Muscle of arm (tissue), 14 donors: ENCODE measurements around the gene OR51D1. TPM values are rescaled to one million over a fixed set of nuclear protein-coding genes. Genes with fewer than 3 reads are reported as not detected.

ENCODE experiments used
- DNase-seq: peaks from one replicate; pipeline ENCODE4 v3.0.0-alpha.2; 2013
- long read RNA-seq, 11 donors: transcript quantifications; one replicate each; lab custom pipeline, GENCODE V29; 2026
- polyA plus RNA-seq, 12 donors: library from polyadenylated mRNA; unstranded; fragments of 120-200 nt; gene quantifications; one replicate each; pipeline ENCODE4 v1.2.1, GENCODE V29; 2013; ENCODE audit not compliant: insufficient read length in 12 of 12

The OR51D1 gene
- not detected for polyA plus RNA-seq
- long read RNA-seq, donor 1, result 0 reads
- long read RNA-seq, donor 2, result 0 reads
- long read RNA-seq, donor 3, result 0 reads
- long read RNA-seq, donor 4, result 0 reads
- long read RNA-seq, donor 5, result 0 reads
- long read RNA-seq, donor 6, result 0 reads
- long read RNA-seq, donor 7, result 0 reads
- long read RNA-seq, donor 8, result 0 reads
- long read RNA-seq, donor 9, result 0 reads
- long read RNA-seq, donor 10, result 0 reads
- long read RNA-seq, donor 11, result 0 reads

GRCh38 chr11:4636962-4637661 lies at the start of gene OR51D1:
Gene OR51D1, plus strand, starts transcription at chr11:4637477. Its CDS starts 2,314 bp downstream, at chr11:4639791.
- peak; percentile 60 for DNase-seq

GRCh38 chr11:4589017-4589416 lies 48.3 kb upstream of the OR51D1 start:
- DNase-seq, result no peak

DNA sequence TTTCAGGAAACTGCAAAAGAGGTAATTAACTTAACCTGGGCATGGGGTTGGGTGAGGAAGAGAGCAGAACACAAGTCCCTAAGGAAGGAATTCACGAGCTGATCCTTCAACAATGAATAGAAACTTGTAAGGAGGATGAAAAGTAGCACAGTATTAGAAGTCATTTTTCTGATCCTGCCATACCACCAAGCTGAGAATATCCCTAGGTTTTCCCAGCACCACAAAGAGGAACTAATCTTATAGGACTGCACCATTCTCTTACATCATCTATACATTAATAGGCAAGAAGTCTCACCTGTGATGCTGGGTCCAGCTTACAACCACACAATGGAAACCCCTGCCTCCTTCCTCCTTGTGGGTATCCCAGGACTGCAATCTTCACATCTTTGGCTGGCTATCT lies 43.5 kb upstream of the OR51D1 start, which contains the start of gene OR52I1:
Gene OR52I1 (plus strand): TSS at position 301 of the 400 bp plus-strand sequence. CDS start 0 bp downstream, at position 301.
- no peak for DNase-seq

DNA sequence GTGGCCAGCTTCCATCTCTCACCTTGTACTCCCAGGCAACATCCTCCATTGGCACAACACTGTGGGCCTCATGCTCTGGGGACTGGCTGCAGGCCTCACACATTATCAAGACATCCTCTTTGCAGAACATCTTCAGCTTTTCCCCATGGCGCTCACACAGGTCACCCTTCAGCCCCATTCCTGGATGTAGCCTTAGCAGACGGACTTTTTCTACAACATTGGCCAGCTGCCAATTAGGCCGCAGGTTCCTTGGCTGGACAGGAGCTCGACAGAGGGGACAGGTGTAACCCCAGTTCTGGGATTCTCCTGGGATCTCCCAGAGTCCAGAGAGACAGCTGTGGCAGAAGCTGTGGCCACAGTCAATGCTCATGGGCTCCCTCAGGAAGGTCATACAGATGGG lies 32.2 kb upstream of the OR51D1 start:
- no peak for DNase-seq

DNA sequence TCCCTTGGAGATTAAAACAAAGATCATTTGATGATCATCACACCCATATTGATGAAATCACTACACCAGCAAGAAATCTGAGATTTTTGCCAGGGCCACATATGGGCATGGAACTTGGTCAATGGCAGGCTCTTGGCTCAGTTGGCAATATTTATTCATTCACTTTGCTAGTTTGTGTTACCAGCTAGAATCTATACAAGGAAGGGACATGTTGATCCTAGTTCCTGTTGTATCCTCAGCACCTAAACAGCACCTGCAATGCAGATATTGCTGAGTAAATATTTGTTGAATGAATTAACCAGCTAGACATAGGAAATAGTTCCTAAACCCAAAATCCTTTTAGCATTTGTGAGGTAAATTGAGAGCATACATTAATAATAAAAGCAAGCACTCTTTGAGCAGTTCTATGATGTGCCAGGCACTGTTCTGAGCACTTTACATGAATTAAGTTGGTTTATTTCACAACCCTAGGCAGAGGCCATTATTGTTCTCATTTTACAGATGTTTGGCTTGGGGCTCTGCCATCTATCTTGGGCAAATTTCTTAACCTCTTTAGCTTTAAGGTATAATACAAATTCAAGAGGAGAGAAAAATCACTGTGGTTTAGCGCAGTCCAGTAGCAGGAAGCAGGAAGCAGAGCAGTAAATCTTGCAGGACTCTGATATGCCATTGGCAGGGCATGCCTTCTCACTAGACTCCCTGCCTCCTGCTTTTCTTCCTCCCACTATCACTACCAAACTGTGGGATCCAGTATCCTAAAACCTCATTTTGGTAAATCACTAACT lies 30.9 kb upstream of the OR51D1 start:
- DNase-seq, result no peak

- DNase-seq, result peak; percentile 4
Measured at GRCh38 chr11:4607096-4607495, 30.2 kb upstream of the OR51D1 start.

GRCh38 chr11:4607781-4608666 lies 29.3 kb upstream of the OR51D1 start, which contains the start of gene TRIM68:
Gene TRIM68, minus strand, starts transcription at chr11:4608231. Its CDS starts 2,727 bp downstream, at chr11:4605504.
- peak; percentile 93 for DNase-seq

DNA sequence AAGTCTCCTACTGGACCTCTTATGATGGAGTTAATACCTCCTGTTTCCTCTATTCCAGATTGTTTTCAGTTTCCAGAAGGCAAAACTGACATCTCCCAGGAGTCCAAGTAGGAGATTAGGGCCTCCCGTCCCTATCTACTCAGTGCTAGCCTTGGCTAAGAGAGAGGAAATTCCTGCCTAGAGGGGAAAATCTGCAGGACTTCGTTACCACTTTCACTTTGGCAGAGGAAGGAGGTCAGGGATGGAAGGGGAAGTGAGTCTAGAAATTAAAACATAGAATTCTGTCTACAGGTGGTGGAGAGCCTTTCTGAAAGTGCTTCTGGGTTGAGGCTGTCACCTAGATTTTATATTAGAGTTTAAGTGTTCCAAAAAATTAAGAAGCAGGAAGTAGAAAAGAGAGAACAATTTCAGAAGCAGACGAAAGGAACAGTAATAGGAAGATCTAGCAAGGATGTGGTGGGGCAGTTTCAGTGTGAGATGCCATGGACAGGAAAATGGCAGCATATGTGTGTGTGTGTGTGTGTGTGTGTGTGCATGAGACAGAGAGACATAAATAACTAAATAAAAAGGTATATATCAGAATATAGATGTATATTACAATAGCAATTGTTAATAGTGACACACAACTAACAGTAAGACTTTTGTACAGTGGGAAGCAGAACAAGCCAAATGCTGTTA lies 26.9 kb upstream of the OR51D1 start:
- no peak for DNase-seq

GRCh38 chr11:4611986-4612385 lies 25.3 kb upstream of the OR51D1 start:
- DNase-seq, result no peak

DNA sequence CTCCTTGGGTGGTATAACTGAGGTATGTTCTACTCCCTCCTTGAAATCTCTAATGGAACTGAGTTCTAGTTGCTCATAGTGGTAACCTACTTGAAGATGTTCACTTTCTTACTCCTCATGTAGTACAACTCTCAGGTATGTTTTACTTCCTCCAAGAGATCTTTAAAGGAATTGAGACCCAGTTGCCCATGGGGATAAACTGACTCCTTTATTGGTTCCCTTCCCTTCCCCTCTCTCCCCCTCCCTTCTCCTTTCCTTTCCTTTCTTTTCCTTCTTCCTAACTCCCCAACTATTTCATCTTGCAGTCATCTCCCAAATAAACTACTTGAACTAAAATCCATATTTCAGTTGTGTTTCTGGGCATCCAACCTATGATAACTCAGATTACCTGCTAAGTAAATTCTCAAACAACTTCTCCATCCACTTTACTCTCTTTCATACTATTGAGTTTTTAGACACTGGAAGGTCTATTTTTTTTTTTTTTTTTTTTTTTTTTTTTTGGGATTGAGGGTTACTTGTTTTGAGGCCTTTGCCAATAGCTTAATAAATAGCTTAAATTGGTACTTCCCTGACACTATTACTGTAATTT lies 21.3 kb upstream of the OR51D1 start:
- DNase-seq, result no peak

DNA sequence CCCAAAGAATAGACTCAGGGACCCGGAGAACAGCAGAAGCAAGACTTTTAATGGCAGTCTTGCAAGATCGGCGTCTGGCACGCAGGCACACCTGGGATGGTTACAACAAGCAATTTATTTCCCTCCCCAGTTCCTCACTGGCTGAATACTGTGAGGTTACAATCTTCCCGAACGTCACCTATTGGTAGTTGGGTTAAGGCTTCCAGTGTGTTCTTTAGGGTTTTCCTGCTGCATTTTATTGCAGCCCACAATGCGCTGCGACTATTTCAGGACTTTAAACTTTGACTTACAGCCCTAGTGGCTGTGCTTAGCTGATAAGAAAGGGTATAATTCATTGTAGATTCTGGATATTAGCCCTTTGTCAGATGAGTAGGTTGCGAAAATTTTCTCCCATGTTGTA lies 17.8 kb upstream of the OR51D1 start:
- no peak for DNase-seq

DNA sequence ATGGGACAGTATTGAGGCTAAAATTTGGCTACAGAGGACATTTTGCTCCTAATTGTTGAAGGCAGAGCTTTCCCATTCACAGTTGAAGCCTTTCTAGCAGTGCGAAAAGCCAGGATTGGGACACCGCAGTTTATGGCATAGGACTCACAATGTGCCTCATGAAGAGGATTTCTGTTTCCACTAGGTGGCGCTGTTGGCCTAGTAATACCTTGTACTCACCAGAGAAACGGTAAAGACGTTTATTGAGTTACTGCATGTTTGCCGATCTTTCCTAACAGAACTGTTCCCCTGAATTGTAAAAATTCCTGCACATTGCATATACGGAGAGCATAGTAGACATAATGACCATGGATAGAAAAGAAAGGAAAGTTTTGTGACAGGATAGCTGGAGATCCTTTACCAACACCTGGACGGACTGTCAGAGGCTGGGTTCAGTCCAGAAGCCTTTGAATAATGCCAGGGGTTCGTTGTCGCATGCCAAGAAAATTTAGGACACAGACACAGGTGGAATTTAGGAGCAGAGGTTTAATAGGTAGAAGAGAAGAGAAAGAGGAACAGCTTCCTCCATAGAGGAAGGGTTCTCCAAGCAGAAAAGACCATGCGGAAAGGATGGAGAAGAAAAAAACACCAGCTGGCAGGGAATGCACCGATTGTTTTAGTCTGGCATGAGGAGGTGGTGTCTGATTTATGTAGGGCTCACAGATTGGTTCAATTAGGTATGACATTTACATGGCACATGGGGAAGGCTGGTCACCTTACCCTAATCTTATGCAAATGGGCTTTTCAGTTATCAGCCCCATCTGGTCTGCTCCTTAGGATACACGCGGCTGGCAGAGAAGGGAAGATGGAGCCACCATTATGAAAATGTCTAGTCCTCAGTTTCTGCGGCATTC lies 10.8 kb upstream of the OR51D1 start:
- DNase-seq, result no peak

- no peak for DNase-seq
Measured at GRCh38 chr11:4636136-4636535, 1.1 kb upstream of the OR51D1 start.

- no peak for DNase-seq
Measured at GRCh38 chr11:4637662-4638047, 378 bp downstream of the OR51D1 start.

- DNase-seq, result no peak
Measured at GRCh38 chr11:4639931-4640330, 2.7 kb downstream of the OR51D1 start.

DNA sequence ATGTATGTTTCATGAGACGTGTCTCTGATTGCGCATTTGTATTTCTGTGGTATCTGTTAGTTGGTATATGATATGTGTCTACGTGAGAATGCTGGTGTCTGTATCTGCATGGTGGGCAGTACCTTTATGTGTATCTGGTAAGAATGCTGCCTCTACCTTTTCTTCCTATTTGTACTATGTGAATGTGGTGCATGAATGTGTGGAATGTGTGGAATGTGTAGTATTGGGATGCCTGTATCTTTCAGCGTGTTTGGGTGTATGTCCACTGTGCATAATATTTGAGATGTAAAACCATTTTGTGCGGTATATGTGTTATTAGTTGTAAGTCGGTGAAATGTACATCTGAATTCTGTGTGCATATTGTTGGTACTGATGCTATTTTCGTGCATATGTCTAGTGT lies 4.2 kb downstream of the OR51D1 start:
- no peak for DNase-seq

DNA sequence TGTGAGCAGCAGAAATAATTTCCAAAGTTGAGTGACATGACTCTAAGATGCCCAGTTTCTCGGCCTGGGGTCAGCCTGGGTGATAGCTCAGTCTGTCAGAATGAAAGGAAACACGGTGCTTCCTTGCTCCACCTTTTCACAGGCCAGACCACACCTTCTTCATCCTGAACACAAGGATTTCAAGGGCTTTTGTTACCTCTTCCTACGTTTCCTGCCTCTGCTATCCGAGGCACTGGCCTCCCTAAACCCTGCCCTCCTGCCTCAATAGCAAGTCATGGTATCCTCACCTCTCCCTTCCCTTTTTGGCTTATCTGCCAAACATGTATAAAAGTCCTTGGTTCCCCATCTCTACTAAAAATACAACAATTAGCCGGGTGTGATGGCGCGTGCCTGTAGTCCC lies 4.8 kb downstream of the OR51D1 start:
- no peak for DNase-seq

GRCh38 chr11:4643076-4643475 lies 5.8 kb downstream of the OR51D1 start:
- DNase-seq, result no peak

- DNase-seq, result no peak
Measured at GRCh38 chr11:4643682-4644081, 6.4 kb downstream of the OR51D1 start, which contains the start of gene OR51E1. Gene OR51E1, plus strand, starts transcription at chr11:4643982. Its CDS starts 8,545 bp downstream, at chr11:4652527.
